ENCODE results near the gene ZNF493.

Gene ZNF493

GRCh38 chr19:21396893-21397572, at the start of gene ZNF493:
ZNF493 (plus strand) TSS chr19:21397133; CDS start chr19:21397238, 105 bp downstream.
- DNase-seq: peak; percentile 87

DNA sequence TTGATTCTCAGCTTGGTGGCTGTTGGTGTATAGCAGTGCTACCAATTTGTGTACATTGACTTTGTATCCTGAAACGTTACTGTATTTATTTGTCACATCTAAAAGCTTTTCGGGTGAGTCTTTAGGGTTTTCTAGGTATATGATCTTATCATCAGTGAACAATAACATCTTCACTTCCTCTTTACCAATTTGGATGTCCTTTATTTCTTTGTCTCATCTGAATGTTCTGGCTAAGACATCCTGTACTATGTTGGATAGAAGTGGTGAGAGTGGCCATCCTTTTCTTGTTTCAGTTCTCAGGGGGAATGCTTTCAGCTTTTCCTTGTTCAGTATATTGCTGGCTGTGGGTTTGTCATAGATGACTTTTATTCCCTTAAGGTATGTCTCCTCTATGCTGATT, 44.1 kb upstream of the ZNF493 start:
- DNase-seq: no peak

GRCh38 chr19:21358768-21359451, 38.0 kb upstream of the ZNF493 start, which contains the start of gene ZNF738:
ZNF738 (plus strand) TSS chr19:21359000; CDS start chr19:21359141, 141 bp downstream.
- DNase-seq: peak; percentile 78

DNA sequence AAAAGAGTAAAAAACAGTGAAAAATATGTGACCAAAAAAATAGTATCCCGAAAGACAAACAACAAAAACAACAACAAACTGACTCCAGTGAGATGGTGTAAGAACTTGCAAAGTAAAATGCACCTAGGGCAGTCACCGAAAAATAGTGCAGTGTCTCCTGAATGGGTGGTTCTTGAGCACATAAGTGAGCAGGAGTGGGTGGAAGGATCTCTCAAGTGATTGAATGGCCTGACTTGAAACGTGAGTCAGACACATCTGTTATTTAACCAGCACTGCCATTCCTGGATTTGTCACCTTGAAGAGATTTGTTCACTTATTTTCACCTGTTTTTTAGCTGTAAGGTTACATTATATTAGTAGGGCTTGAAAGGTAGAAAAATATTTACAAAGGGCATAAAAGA, 34.6 kb upstream of the ZNF493 start:
- DNase-seq: no peak

DNA sequence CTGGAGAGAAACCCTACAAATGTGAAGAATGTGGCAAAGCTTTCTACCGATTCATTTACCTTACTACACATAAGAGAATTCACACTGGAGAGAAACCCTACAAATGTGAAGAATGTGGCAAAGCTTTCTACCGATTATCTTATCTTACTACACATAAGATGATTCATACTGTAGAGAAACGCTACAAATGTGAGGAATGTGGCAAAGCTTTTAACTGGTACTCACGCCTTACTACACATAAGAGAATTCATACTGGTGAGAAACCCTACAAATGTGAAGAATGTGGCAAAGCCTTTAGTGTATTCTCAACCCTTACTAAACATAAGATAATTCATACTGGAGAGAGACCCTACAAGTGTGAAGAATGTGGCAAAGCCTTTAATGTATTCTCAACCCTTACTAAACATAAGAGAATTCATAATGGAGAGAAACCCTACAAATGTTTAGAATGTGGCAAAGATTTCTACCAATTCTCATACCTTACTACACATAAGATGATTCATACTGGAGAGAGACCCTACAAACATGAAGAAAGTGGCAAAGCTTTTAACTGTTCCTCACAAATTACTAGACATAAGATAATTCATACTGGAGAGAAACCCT, 12.9 kb upstream of the ZNF493 start:
- no peak for DNase-seq

GRCh38 chr19:21396121-21396520, 812 bp upstream of the ZNF493 start:
- no peak for DNase-seq

GRCh38 chr19:21398851-21399250, 1.9 kb downstream of the ZNF493 start:
- DNase-seq: no peak

DNA sequence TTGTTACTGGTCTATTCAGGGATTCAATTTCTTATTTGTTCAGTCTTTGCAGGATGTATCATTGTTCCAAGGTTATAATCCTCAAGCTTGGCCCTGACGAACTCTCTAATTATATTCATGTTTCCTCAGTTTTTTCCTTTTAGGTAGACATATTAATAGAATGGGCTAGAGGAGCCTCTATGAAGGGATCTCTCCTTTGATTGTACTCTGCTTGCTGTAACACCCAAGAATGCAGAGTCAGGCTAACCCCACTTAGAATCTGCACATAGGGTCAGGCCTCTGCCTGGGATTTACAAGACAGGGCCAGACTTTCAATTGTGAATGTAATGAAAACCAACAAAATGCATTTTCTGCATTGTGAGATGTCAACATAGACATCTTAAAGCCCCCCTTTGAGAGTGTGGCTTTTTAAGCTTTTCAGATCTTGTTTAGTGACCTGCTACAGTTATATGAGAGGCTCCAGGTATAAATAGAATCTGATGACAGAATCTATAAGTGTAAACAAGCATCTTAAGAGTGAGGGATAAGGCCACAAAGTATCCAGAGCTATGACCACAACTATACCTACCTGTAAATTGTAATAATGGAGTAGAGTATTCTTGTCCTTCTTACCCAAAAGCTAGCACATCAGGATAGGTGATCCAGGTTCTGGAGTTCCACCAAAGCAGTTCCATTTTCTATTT, 5.5 kb downstream of the ZNF493 start:
- DNase-seq: no peak

GRCh38 chr19:21410166-21410565, 13.2 kb downstream of the ZNF493 start:
- DNase-seq: no peak

DNA sequence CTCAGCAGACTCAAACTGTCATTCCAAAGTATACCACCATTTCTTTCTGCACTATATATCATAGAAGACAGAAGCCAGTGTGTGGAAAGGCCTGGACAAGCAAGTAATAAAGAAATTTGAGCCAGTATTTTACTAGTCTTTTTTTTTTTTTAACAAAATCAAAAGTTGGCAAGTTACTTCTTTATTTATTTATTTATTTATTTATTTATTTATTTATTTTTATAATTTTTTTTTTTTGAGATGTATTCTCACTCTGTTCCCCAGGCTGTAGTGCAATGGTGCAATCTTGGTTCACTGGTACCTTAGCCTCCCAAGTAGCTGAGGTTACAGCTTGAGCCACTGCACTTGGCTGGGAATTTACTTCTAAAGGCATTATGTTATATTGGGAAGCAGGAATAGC, 25.3 kb downstream of the ZNF493 start:
- DNase-seq: no peak

DNA sequence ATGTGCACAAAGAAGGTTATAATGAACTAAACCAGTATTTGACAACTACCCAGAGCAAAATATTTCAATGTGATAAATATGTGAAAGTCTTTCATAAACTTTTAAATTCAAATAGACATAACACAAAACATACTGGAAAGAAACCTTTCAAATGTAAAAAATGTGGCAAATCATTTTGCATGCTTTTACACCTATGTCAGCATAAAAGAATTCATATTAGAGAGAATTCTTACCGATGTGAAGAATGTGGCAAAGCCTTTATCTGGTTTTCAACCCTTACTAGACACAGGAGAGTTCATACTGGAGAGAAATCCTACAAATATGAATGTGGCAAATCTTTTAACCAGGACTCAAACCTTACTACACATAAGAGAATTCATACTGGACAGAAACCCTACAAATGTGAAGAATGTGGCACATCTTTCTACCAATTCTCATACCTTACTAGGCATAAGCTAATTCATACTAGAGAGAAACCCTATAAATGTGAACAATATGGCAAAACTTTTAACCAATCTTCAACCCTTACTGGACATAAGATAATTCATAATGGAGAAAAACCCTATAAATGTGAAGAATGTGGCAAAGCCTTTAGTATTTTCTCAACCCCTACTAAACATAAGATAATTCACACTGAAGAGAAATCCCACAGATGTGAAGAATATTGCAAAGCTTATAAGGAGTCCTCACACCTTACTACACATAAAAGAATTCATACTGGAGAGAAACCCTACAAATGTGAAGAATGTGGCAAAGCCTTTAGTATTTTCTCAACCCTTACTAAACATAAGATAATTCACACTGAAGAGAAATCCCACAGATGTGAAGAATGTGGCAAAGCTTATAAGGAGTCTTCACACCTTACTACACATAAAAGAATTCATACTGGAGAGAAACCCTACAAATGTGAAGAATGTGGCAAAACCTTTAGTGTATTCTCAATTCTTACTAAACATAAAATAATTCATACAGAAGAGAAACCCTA, 26.4 kb downstream of the ZNF493 start:
- DNase-seq: no peak

DNA sequence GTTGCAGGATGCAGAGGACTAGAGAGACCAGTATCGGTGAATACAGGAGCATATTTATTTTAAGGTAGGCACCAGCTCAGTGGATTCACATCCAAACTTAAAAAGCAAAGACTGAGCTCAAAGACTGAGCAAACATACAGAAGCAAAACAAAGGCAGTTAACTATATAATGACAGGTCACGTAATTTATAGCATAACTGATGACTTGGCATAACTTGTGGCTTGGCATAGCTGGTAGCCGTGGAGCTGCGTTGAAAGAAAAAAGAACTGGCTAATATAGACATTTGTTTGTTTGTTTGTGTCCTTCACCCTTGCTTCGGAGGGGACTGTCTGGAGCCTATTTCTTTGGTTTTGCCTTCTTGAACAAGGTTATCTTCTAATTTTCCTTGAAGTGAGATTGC, 33.7 kb downstream of the ZNF493 start:
- DNase-seq: no peak

DNA sequence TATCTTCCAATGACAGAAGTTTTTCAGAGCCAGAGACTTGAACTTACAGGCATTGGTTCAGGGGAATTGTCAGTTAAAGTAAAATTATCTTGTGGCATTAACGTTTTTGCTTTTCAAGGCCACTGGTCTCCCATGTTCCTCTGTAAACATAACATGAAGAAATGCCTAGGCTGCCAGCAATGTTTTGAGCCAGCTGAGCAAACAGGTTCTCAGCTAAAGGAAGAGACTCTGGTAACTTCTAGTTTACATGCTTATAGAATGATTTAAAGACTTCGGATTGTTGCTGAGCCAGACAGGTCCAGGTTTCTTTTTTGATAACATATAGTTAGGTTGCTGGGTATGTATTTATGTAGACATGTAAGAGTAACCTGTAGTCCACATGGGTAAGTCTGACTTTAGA, 35.7 kb downstream of the ZNF493 start:
- no peak for DNase-seq

DNA sequence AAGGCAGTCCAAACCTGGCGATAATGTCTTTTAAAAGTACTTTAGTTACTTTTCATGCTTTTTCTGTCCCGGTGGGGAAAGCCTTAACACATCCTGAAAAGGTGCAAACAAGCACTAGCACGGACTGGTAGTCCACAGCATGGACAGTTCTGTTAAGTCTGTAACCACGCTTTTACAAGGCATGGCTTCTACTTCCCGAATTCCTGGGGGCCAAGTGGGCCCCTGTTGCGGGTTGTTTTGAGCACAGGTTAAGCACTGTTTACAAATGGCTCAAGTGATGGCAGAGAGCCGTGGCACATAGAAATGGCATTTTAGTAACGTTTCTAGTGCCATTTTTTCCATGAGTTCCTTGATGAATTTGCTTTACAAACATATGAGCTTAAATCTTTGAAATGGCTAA, 37.6 kb downstream of the ZNF493 start:
- DNase-seq: no peak

DNA sequence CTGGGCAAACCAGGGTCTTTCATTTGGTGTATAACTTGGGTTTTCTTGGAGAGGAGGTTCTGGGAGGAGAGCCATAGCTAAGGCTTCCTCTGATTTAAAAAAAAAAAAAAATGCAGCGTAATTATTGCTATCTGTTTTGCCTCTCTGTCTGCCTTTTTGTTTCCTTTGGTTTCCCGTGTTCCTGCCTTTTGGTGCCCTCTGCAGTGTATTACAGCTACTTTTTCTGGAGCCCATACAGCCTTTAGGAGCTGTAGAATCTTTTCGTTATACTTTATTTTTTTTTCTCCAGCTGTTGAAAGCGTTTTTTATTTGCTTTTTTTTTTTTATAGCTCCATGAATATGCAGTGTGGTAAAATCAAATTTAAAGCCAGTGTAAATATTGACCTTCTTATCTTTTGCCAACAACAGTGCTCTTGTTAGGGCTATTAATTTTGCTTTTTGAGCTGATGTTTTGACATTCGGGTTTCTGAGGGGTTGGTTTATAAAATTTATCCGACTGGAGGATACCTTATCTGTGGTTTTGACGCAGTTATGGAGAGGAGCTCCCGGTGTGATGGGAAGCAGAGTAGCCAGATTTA, 38.1 kb downstream of the ZNF493 start:
- DNase-seq: no peak

GRCh38 chr19:21439201-21439751, 42.3 kb downstream of the ZNF493 start:
- DNase-seq: no peak

- DNase-seq: no peak
These were observed 43.4 kb downstream of the ZNF493 start for GRCh38 chr19:21440321-21440720.

- no peak for DNase-seq
These were observed 54.3 kb downstream of the ZNF493 start for GRCh38 chr19:21451187-21451586.

DNA sequence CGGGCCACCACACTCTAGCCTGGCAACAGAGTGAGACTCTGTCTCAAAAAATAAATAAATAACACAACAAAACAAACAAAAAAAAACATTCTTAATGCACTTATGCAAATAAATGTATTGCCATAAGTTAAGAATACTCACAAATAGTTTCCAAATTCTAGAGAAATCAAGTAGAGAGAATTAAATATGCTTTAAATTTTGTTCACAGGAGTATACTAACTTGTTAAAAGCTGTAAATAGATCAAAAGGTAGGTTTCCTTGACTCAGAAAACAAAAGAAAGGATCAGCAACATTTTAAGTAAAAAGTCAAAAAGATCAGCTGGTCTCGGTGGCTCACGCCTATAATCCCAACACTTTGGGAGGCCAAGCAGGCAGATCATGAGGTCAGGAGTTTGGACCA, 58.0 kb downstream of the ZNF493 start:
- DNase-seq: no peak

GRCh38 chr19:21460686-21461085, 63.8 kb downstream of the ZNF493 start:
- no peak for DNase-seq

- no peak for DNase-seq
These were observed 65.6 kb downstream of the ZNF493 start for GRCh38 chr19:21462540-21462939.

Data from activated T-cell treated with anti-CD3 and anti-CD28 coated beads, Interleukin-2, amount 50 U/mL, for 1 hour (primary cell).